Measurements from ENCODE around the gene SRPX.

SRPX gene

DNA sequence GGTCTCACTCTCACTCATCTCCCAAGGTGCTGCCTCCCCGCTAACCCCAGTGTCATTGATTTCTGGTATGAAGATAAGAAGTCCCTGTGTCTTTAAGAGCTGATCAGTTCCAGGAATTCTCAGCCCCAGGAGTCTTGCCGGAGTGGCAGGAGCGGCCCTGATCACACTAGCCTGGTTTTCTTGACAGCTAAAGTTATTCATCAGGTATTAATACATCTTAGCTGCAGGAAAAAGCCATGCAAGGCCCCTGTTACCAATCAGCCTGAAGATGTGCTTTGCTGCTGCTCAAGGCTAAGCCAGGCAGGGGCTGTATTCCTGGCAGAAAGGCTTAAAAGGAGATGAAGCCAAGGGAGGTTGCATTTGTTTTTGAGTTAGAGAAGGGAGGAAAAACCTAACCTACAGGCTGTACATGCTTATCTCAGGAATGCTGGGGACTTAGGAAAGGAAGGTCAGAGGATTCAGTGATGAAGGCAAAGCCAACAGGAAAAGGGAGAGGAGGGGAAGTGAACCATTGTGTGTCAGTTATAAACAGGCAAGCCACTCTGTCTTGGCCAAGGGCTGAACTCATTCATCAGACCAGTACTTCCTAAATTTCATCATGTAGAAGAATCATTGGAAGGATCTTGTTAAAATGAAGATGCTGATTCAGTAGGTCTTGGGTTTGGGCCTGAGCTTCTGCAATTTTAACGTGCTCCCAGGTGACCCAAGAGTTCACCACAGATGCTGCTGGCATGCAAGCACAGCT is 8.6 kb downstream of the SRPX start:
- in situ Hi-C loops (cut with MboI; ENCODE audit: low sequenced_read_pairs), result no loop called here

GRCh38 chrX:38206542-38206941 is 14.1 kb downstream of the SRPX start:
- in situ Hi-C loops (cut with MboI; ENCODE audit: low sequenced_read_pairs), result no loop called here

GRCh38 chrX:38206036-38206435 is 14.6 kb downstream of the SRPX start:
- in situ Hi-C loops (cut with MboI; ENCODE audit: low sequenced_read_pairs), result no loop called here

- in situ Hi-C loops (cut with MboI; ENCODE audit: low sequenced_read_pairs), result no loop called here
These were observed 15.6 kb downstream of the SRPX start for GRCh38 chrX:38205039-38205438.

- in situ Hi-C loops (cut with MboI; ENCODE audit: low sequenced_read_pairs), result no loop called here
These were observed 28.5 kb downstream of the SRPX start for GRCh38 chrX:38192007-38192810.

- in situ Hi-C loops (cut with MboI; ENCODE audit: low sequenced_read_pairs), result no loop called here
These were observed 31.0 kb downstream of the SRPX start for GRCh38 chrX:38189431-38190250.

GRCh38 chrX:38183596-38183995 is 37.1 kb downstream of the SRPX start:
- in situ Hi-C loops (cut with MboI; ENCODE audit: low sequenced_read_pairs), result no loop called here

GRCh38 chrX:38181357-38181756 is 39.3 kb downstream of the SRPX start:
- in situ Hi-C loops (cut with MboI; ENCODE audit: low sequenced_read_pairs), result no loop called here

DNA sequence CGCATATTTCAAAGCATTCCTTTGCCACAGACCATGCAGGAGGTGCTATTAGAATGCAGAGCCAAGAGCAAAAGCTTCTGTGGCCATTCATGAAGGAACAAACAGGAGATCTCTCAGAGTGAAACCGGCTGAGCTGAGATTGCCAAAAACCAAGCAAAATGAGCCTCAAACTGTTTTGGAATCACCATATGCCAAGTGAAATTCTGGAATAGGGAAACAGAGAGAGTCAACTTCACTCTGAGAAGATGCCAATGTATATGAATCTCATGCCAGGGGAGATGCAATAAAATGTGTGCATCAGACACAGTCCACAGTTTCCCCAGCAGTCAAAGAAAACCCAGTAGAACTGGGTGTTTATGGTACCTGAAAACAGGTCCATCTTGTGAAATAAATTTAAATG is 42.3 kb downstream of the SRPX start:
- in situ Hi-C loops (cut with MboI; ENCODE audit: low sequenced_read_pairs), result loop anchor here (10.0 kb wide), 1 partner anchor 254 kb away; no protein-coding TSS in a partner anchor

GRCh38 chrX:38175139-38175538 is 45.5 kb downstream of the SRPX start:
- in situ Hi-C loops (cut with MboI; ENCODE audit: low sequenced_read_pairs), result loop anchor here (10.0 kb wide), 1 partner anchor 250 kb away; no protein-coding TSS in a partner anchor

GRCh38 chrX:38172596-38172995 is 48.1 kb downstream of the SRPX start:
- in situ Hi-C loops (cut with MboI; ENCODE audit: low sequenced_read_pairs), result loop anchor here (10.0 kb wide), 1 partner anchor 248 kb away; no protein-coding TSS in a partner anchor

GRCh38 chrX:38170556-38170955 is 50.1 kb downstream of the SRPX start:
- in situ Hi-C loops (cut with MboI; ENCODE audit: low sequenced_read_pairs), result loop anchor here (10.0 kb wide), 1 partner anchor 246 kb away; no protein-coding TSS in a partner anchor

DNA sequence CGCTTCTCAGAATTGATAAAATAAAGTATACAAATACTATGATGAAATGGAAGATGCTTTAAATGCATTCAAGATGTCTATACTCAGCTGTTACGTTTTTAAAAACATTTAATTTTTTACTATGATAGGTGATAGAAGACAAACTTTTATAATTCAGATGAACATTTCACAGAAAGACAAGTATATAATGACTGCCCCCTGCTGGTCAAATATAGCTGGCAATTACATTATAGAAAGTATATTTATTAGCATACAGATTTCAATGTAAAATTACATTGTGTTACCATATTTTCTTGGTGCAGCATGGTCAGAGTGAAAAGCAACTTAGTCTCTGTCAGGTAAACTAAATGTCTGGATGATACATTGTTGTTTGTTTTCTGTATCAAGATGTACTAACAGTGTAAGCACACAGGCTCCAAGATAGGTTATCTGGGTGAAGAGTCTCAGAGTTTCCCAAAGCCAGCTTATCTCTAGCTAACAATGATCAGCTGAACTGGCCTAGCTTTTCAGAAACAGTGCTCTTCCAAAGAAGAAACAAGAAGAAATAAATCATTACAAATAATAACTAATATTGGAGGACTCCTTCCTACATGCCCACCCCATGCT is 54.1 kb downstream of the SRPX start:
- in situ Hi-C loops (cut with MboI; ENCODE audit: low sequenced_read_pairs), result no loop called here

DNA sequence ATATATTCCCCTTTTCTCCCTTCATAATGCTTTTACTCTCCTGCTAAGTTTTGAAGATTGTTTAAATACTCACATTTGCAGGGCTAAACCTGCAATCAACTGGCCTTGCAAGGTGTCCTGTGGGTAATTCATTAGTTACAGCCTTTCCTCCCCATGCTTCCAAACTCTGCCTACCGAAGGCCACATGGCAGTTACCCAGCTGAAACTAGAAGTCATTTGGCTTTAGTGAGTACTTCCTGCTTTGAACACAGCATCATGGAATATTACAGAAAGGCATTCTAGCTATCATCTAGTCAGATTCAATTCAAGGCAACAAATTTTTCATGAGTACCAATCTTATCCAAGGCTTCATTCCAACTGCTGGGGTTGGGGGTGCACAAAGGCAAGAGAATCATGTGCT is 55.6 kb downstream of the SRPX start:
- in situ Hi-C loops (cut with MboI; ENCODE audit: low sequenced_read_pairs), result no loop called here

GRCh38 chrX:38163193-38163592 is 57.5 kb downstream of the SRPX start:
- in situ Hi-C loops (cut with MboI; ENCODE audit: low sequenced_read_pairs), result no loop called here

GRCh38 chrX:38156838-38157237 is 63.8 kb downstream of the SRPX start:
- in situ Hi-C loops (cut with MboI; ENCODE audit: low sequenced_read_pairs), result no loop called here

- in situ Hi-C loops (cut with MboI; ENCODE audit: low sequenced_read_pairs), result no loop called here
These were observed 65.9 kb downstream of the SRPX start for GRCh38 chrX:38154818-38155217.

DNA sequence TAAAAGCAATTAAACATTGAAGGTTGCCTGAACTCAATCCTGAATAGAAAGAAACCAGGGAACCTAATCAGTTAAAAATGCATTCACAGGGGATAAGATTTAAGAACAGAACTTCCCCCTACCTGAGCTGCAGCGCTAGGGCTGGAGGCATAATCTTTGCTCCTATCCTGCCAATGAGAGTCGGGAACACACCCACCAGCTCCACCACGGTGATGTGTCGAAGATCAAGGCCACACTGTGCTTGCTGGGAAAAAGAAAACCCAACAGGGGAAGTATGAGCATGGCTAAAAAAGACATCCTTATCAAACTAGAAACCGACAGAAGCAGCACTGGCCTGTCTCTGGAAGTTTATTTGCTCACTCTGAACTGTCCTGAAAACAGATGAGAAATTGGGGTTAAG is 66.3 kb downstream of the SRPX start:
- in situ Hi-C loops (cut with MboI; ENCODE audit: low sequenced_read_pairs), result no loop called here

GRCh38 chrX:38151441-38151840 is 69.2 kb downstream of the SRPX start:
- in situ Hi-C loops (cut with MboI; ENCODE audit: low sequenced_read_pairs), result no loop called here

DNA sequence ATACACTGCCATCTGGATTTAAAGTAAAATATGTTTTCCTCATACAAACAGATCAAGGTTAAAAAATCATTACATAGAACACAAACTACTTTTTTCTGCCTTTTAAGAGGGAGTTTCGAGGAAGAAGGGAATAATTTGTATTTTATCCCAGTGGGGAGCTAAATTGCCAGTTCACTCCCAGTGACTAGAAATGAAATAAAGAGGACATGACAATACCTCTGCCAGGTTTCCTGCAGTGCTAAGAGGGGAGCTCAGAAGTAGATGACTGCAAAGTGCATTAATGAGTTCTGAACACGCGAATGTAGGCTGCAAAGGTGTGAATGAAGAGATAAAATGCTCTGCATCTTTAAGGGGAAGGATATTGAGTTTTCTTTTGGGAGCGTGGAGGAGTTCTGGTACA is 69.7 kb downstream of the SRPX start:
- in situ Hi-C loops (cut with MboI; ENCODE audit: low sequenced_read_pairs), result no loop called here

- in situ Hi-C loops (cut with MboI; ENCODE audit: low sequenced_read_pairs), result no loop called here
These were observed 71.7 kb downstream of the SRPX start for GRCh38 chrX:38149016-38149415.

Data from HL-60/S4 (cell line).